NCI-H82 treated with DMSO at 0.1 percent for 48 hours (cell line): ENCODE measurements around the gene SLC7A14.
"Not testable (repeated sequence)": the region's sequence is repeated elsewhere in the genome, so short reads cannot be mapped to it uniquely, and the experiment has no call there.

Source experiments
- DNase-seq: peaks from one replicate; lab custom pipeline; 2025; ENCODE audit not compliant: unreplicated experiment; lab: John Stamatoyannopoulos, UW

SLC7A14 gene

GRCh38 chr3:170594528-170594927 lies 8.7 kb upstream of the SLC7A14 start:
- no peak for DNase-seq

GRCh38 chr3:170593634-170594033 lies 7.8 kb upstream of the SLC7A14 start:
- DNase-seq: no peak

GRCh38 chr3:170589113-170589512 lies 3.2 kb upstream of the SLC7A14 start:
- DNase-seq: no peak

- no peak for DNase-seq
These were observed 603 bp downstream of the SLC7A14 start for GRCh38 chr3:170585008-170585936.

GRCh38 chr3:170584585-170585007 lies 1.3 kb downstream of the SLC7A14 start:
- no peak for DNase-seq

GRCh38 chr3:170579646-170580045 lies 6.2 kb downstream of the SLC7A14 start:
- no peak for DNase-seq

GRCh38 chr3:170572665-170573253 lies 13.1 kb downstream of the SLC7A14 start:
- DNase-seq: no peak

GRCh38 chr3:170567598-170567997 lies 18.3 kb downstream of the SLC7A14 start:
- DNase-seq: not testable (repeated sequence)

GRCh38 chr3:170566413-170566812 lies 19.5 kb downstream of the SLC7A14 start:
- DNase-seq: no peak

GRCh38 chr3:170565495-170565894 lies 20.4 kb downstream of the SLC7A14 start:
- no peak for DNase-seq

- no peak for DNase-seq
These were observed 21.2 kb downstream of the SLC7A14 start for GRCh38 chr3:170564664-170565063.

- no peak for DNase-seq
These were observed 22.0 kb downstream of the SLC7A14 start for GRCh38 chr3:170563712-170564423.

GRCh38 chr3:170562080-170562479 lies 23.8 kb downstream of the SLC7A14 start:
- no peak for DNase-seq

GRCh38 chr3:170560717-170561382 lies 25.0 kb downstream of the SLC7A14 start:
- no peak for DNase-seq

- no peak for DNase-seq
These were observed 25.6 kb downstream of the SLC7A14 start for GRCh38 chr3:170560296-170560695.

- no peak for DNase-seq
These were observed 27.4 kb downstream of the SLC7A14 start for GRCh38 chr3:170558427-170558826.

- DNase-seq: no peak
These were observed 30.5 kb downstream of the SLC7A14 start for GRCh38 chr3:170555329-170555728.

- DNase-seq: no peak
These were observed 31.8 kb downstream of the SLC7A14 start for GRCh38 chr3:170553788-170554757.

- DNase-seq: no peak
These were observed 34.6 kb downstream of the SLC7A14 start for GRCh38 chr3:170551252-170551651.

GRCh38 chr3:170542704-170543103 lies 43.2 kb downstream of the SLC7A14 start:
- DNase-seq: no peak
